GM12874 (cell line): ENCODE data around the gene PDZD7.
A peak's percentile ranks its signal among the peaks of the same experiment; 100 is the strongest.

Experiments used
- TF ChIP-seq, protein P1 (sequence below): IDR thresholded peaks from 2 replicates; pipeline ENCODE4 v1.5.1; 2011; ENCODE audit warnings: low read depth, mild to moderate bottlenecking, control low read depth, low read length, moderate library complexity; ENCODE audit not compliant: insufficient read depth

PDZD7 gene

DNA sequence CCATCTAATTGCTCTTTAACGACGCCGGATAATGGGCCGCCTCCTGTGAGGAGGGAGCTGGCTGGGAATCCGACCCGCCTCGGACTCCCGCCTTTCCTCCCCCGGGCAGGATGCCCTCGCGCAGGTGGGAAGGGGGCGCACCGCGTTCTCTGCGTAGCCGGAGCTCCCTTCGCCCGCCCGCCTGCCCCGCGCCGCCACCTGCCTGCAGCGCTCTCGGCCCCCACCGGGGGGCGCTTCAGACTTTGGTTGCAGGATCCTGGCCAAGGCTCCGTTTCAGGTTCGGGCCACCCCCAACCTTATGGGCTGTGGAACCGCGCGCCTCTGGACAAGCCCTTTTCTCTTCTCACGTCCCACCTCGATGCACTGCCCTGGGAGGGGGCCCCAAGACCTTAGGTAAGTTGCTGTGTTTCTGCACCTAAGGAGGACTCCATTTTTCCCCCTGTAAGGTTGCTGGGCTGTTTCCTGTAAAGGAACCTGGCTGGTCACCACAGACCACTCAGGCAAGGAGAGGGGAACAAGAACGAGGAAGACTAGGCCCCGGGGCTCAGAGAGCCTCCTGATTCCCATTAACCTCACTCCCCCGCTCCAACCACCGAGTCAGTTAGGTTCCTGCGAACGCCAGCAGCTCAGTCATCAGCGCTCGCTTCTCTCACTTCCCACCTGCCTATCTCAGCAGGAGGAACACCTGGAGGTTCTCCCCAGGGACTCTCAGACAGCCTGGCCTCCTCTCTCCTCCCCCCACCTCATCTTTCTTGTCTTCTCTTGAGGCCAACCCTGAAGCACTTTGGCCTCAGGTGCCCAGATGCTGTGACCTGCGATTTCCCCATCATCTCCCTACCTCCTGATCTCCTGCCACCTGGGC lies 19.5 kb upstream of the PDZD7 start:
- TF ChIP-seq, protein P1, sequence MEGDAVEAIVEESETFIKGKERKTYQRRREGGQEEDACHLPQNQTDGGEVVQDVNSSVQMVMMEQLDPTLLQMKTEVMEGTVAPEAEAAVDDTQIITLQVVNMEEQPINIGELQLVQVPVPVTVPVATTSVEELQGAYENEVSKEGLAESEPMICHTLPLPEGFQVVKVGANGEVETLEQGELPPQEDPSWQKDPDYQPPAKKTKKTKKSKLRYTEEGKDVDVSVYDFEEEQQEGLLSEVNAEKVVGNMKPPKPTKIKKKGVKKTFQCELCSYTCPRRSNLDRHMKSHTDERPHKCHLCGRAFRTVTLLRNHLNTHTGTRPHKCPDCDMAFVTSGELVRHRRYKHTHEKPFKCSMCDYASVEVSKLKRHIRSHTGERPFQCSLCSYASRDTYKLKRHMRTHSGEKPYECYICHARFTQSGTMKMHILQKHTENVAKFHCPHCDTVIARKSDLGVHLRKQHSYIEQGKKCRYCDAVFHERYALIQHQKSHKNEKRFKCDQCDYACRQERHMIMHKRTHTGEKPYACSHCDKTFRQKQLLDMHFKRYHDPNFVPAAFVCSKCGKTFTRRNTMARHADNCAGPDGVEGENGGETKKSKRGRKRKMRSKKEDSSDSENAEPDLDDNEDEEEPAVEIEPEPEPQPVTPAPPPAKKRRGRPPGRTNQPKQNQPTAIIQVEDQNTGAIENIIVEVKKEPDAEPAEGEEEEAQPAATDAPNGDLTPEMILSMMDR = peak; percentile 95

DNA sequence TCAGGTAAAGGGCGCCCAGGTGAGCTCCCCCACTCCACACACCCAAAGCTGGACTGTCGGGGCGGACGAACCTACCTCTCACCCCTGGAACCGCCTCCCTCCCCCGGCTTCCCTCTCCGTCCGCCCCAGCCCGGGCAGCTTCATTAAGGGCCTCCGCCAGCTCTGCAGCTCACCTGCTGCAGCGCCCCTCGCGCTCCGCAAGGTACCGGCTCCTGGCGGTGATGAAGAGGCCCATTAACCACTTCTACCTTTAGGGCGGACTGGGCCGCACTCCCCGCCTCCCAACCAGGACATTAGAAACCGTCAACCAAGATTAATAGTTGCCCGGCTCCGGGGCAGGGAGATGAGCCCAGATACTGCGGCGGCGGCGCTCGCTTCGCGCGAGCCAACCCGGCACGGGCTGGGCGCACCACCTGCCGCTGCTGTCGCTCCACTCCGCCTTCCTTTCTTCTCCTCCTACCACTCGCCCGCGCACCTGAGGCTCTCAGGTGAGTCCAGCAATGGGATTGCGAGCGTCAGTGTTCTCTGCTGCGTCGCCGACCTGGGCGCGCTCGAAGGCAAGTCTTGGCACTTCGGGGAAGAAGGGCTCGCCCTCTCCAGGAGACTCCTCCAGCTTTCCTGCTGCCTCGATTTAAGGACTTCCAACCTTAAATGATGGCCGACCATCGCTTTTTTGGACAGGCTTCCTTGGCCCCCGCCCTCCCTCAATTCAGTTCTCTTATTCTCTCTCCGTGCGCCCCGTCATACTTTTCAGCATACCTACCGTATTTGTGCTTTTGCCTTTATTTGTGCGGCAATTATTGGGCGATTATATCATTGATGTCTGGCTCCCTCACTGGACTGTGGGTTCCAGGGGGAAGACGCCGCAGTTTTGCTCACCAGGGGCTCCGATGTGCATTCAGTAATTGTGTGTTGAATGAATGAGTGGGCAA lies 17.3 kb upstream of the PDZD7 start:
- TF ChIP-seq, protein P1 = no peak

DNA sequence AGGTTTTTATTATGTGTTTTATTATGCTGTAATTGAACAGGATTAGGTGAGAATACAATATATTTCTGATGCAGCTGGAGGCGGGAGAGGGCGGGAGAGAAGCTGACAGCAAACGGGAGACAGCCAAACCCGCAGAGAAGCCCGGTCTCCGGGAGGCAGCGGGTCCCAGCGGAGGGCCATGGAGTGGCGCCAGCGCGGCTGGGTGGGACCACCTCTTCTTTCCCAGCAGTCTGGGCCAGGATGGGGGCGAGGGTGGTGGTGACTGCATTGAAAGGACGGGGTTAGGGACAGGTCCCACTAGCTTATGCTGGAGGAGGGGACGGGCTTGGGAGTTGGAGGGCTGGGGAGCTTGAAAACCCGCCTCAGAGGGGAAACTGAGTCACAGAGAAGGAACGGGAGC lies 16.3 kb upstream of the PDZD7 start:
- TF ChIP-seq, protein P1 = no peak

DNA sequence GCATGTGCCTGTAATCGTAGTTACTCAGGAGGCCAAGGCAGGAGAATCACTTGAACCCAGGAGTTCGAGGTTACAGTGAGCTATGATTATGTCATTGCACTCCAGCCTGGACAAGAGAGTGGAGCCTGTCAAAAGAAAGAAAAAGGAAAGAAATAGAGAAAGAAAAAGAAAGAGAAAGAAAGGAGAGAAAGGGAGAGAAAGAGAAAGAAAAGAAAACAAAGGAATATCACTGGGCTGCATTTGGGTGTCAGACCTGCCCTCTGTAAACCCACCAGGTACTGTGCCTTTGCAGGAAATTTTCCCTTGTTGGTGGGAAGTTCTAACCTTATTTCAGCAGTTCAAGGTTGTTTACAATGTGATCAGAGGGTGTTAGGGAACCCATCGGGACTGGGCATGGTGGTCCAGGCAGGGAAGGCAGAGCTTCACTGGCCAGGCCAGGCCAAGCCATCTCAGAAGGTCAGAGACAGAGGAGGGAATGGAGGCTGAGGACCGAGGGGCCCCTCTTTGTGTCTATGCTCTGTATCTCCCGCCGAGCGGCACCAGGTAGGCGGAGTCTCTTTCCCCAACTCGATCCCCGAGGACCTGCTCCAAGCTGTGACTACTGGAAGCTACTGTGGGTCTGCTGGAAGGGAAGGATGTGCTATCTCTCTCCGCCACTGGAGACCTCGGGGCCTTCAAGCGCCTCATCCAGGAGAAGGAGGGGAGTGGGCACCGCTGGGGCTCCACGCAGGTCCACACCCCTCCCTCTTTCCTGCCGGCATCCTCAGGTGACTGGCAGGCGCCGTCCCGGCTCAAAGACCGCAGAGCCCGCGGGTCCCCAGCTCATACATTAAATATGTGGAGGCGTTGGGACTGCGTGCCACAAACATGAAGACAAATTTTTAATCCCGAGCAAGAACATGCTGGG lies 15.7 kb upstream of the PDZD7 start:
- TF ChIP-seq, protein P1 = no peak

DNA sequence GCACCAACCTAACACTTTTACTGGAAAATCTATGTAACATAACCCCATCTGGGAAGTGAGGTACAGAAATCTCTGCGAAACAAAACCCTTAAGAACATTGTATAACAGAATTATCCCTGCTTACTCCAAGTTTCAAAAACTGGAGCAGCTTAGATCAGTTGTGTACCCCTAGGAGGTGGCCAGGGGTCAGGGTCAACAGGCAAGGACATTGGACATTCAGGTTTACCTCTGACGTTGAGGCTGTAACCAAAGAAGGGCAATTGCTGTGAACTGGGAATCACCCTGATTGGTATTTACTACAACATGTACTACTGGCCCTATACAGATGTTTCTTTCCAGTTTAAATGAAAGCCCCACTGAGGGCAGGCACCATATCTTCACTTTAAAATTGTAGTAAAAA lies 13.2 kb upstream of the PDZD7 start:
- TF ChIP-seq, protein P1 = no peak

DNA sequence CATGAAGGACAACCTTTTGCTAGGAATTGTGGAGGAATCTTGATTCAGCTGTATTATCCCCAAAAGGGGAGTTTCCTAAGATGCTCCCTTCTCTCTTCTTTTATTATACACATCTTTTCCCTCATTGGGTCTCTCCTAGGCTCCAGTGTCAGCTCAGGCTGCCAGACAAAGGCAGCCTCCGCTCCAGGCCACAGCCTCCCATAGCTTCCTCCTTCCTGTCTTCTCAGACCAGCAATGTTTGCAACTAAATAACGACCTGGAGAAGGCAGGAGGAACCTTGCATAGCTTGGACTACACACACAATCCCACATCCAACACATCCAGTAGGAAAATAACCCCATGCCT lies 12.4 kb upstream of the PDZD7 start:
- TF ChIP-seq, protein P1 = no peak
